CD4-positive, alpha-beta memory T cell (primary cell): ENCODE results near the gene SPATA12. TPM values are rescaled to one million over a fixed set of nuclear protein-coding genes. Genes with fewer than 3 reads are reported as not detected.

Experiments
- CTCF ChIA-PET: fragments of 350-600 bp; sonication (Branson Sonifier 250); formaldehyde crosslinking; loops from one replicate; lab custom pipeline; 2021; ENCODE audit warnings: inconsistent platforms; ENCODE audit not compliant: partially characterized antibody; lab: Charles Lee
- POLR2A ChIA-PET: fragments of 350-600 bp; sonication (Branson Sonifier 250); formaldehyde crosslinking; loops from one replicate; lab custom pipeline; 2021; ENCODE audit not compliant: partially characterized antibody; lab: Charles Lee
- DNase-seq, 5 donors: peaks; one replicate each; pipeline versions ENCODE4 v3.0.0 to v3.0.0-alpha.2; 2020 to 2022; ENCODE audit warnings: mixed read lengths in 1 of 5
- H3K27ac ChIP-seq: one replicate; pipeline ENCODE4 v1.7.0; 2013; ENCODE audit warnings: low read depth, low read length
- H3K27me3 ChIP-seq: 2 replicates; pipeline ENCODE4 v1.7.0; 2013; ENCODE audit warnings: mild to moderate bottlenecking, low read length, moderate library complexity; ENCODE audit not compliant: insufficient read depth
- H3K36me3 ChIP-seq: 2 replicates; pipeline ENCODE4 v1.7.0; 2013; ENCODE audit warnings: mild to moderate bottlenecking, low read length, moderate library complexity; ENCODE audit not compliant: insufficient read depth
- H3K4me1 ChIP-seq: 2 replicates; pipeline ENCODE4 v1.7.0; 2013; ENCODE audit warnings: mild to moderate bottlenecking, low read length, moderate library complexity; ENCODE audit not compliant: insufficient read depth
- H3K4me3 ChIP-seq, 2 donors: one replicate each; pipeline ENCODE4 v1.7.0; 2013; ENCODE audit warnings: low read length in 2 of 2, mild to moderate bottlenecking in 1 of 2
- H3K9me3 ChIP-seq, 2 donors: one replicate each; pipeline ENCODE4 v1.7.0; 2013; ENCODE audit warnings: low read length in 2 of 2, control low read depth in 1 of 2; ENCODE audit not compliant: control insufficient read depth in 1 of 2
- H3K27ac Mint-ChIP-seq, 7 donors: one replicate each; pipeline ENCODE4 v1.8.0; 2020 to 2021; ENCODE audit warnings: mixed read lengths in 7 of 7, mild to moderate bottlenecking in 6 of 7, inconsistent platforms in 3 of 7, moderate library complexity in 3 of 7
- H3K27me3 Mint-ChIP-seq, 2 donors: one replicate each; pipeline ENCODE4 v1.8.0; 2020 to 2021; ENCODE audit warnings: mixed read lengths in 2 of 2
- H3K36me3 Mint-ChIP-seq, 2 donors: one replicate each; pipeline ENCODE4 v1.8.0; 2020 to 2021; ENCODE audit warnings: mixed read lengths in 2 of 2, inconsistent platforms in 1 of 2, mild to moderate bottlenecking in 1 of 2
- H3K4me1 Mint-ChIP-seq, 4 donors: one replicate each; pipeline ENCODE4 v1.8.0; 2020 to 2021; ENCODE audit warnings: mixed read lengths in 4 of 4, mild to moderate bottlenecking in 1 of 4
- H3K4me3 Mint-ChIP-seq, 8 donors: one replicate each; pipeline ENCODE4 v1.8.0; 2020 to 2021; ENCODE audit warnings: mixed read lengths in 8 of 8, mild to moderate bottlenecking in 7 of 8, moderate library complexity in 6 of 8, inconsistent platforms in 3 of 8
- H3K9me3 Mint-ChIP-seq, 8 donors: one replicate each; pipeline ENCODE4 v1.8.0; 2020 to 2021; ENCODE audit warnings: mixed read lengths in 8 of 8, mild to moderate bottlenecking in 5 of 8, inconsistent platforms in 3 of 8, moderate library complexity in 1 of 8
- intact Hi-C: fragments of 100-400 bp; cut with micrococcal nuclease; formaldehyde crosslinking; loops from one replicate; pipeline ENCODE4 v1.15.1; 2023
- polyA plus RNA-seq, 2 donors: library from polyadenylated mRNA; unstranded; fragments of 300-500 nt; fragmentation: Illumina TruSeq; gene quantifications; one replicate each; pipeline ENCODE4 v1.2.3, GENCODE V29; 2021
- total RNA-seq, 2 experiments: library from RNA; stranded (reverse); gene quantifications; one replicate each; pipeline ENCODE4 v1.2.3, GENCODE V29; 2021

The SPATA12 gene
- total and polyA plus RNA-seq, 4 experiments from 2014 or later: not detected

DNA sequence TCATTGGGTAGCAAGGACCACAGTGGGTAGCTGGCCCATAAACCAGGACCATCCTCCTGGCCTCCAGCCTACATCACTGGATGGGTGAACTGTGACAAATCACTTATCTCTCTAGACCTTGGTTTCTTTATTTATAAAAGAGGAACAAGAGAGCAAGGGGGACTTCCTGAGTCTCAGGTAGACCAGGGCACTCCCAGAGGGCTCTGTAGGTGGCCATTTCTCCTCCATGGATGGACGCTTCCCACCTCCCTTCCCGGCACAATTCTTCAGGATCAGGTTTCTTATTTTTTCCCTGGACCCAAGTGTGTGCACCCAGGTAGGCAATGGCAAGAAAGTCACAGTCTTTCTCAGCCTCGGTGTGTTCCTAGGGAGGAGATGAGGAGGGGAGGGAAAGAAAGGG lies 41.4 kb upstream of the SPATA12 start:
- H3K9me3 Mint-ChIP-seq: no peaks in the 10 kb centered on the region
- Histone ChIP-seq H3K36me3 (no peaks in the 10 kb centered on the region), H3K4me1 (no peaks in the 10 kb centered on the region), H3K27ac (no peak overlapping the region), H3K9me3 (no peaks in the 10 kb centered on the region), H3K27me3 (no peaks in the 10 kb centered on the region), H3K4me3 (no peak overlapping the region)
- DNase-seq: no peak
- H3K4me1 Mint-ChIP-seq: peaks cover 0 to 1% (median 0%) of the 10 kb centered on the region in 4 donors
- no peak overlapping the region for H3K4me3 Mint-ChIP-seq
- H3K36me3 Mint-ChIP-seq: no peaks in the 10 kb centered on the region
- ChIA-PET POLR2A (no interaction called here), CTCF (no interaction called here)
- no peak overlapping the region for H3K27ac Mint-ChIP-seq
- intact Hi-C loops: no loop called here
- peaks cover 11 to 15% of the 10 kb centered on the region in 2 donors for H3K27me3 Mint-ChIP-seq

DNA sequence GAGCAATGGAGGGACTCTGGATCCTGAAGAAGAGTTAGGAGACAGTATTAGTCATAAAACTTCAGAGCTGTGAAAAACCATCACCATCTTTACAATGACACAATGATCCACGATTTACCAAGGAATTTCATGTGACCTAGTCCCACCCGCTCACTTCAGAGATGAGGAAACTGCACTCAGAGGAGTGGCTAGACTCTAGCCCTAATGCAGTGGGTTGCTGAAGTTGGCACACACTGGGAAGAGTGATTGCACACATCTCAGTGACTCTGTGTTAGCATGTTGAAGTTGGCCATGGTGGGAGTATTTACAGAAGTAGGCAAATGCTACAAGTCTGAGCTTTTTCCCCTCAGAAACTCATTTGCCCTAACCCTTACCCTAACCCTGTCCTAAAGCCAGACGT lies 35.2 kb upstream of the SPATA12 start:
- Mint-ChIP-seq H3K27ac (no peak overlapping the region), H3K36me3 (no peaks in the 10 kb centered on the region), H3K4me1 (no peaks in the 10 kb centered on the region), H3K4me3 (no peak overlapping the region), H3K9me3 (no peaks in the 10 kb centered on the region), H3K27me3 (peaks cover 7 to 9% of the 10 kb centered on the region in 2 donors)
- no peak overlapping the region for H3K4me3 ChIP-seq
- H3K36me3 ChIP-seq: no peaks in the 10 kb centered on the region
- CTCF ChIA-PET: no interaction called here
- H3K4me1 ChIP-seq: no peaks in the 10 kb centered on the region
- POLR2A ChIA-PET: interaction anchor here (0.6 kb wide), 1 partner anchor 646 kb away, joined by 4 read pairs; no protein-coding TSS in a partner anchor
- intact Hi-C loops: no loop called here
- H3K9me3 ChIP-seq: no peaks in the 10 kb centered on the region
- no peak overlapping the region for H3K27ac ChIP-seq
- H3K27me3 ChIP-seq: no peaks in the 10 kb centered on the region
- no peak for DNase-seq

DNA sequence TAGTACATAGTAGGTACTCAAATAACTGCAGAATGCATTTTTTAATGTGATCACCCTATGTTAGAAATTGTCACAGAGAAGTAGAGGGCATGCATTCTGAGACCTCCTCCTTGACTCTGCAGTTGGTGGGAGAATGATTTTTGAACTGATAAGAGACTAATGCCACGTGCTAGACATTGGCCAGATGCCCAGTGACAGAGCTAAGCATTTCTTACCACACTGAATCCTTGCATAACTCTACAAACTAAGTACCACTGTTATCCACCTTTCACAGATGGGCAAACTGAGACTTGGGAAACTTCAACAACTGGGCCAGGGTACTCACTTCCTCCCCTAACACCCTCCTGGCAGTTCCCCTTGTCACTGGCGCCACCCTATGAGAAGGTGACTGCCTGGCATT lies 33.5 kb upstream of the SPATA12 start:
- no peaks in the 10 kb centered on the region for H3K9me3 ChIP-seq
- peaks cover 8 to 9% of the 10 kb centered on the region in 2 donors for H3K27me3 Mint-ChIP-seq
- no peak overlapping the region for H3K27ac ChIP-seq
- H3K4me3 Mint-ChIP-seq: no peak overlapping the region
- no peaks in the 10 kb centered on the region for H3K9me3 Mint-ChIP-seq
- H3K27ac Mint-ChIP-seq: no peak overlapping the region
- H3K4me3 ChIP-seq: no peak overlapping the region
- no peaks in the 10 kb centered on the region for H3K27me3 ChIP-seq
- no peaks in the 10 kb centered on the region for H3K36me3 ChIP-seq
- H3K4me1 ChIP-seq: no peaks in the 10 kb centered on the region
- H3K36me3 Mint-ChIP-seq: no peaks in the 10 kb centered on the region
- intact Hi-C loops: no loop called here
- POLR2A ChIA-PET: no interaction called here
- CTCF ChIA-PET: no interaction called here
- DNase-seq: no peak
- no peaks in the 10 kb centered on the region for H3K4me1 Mint-ChIP-seq

DNA sequence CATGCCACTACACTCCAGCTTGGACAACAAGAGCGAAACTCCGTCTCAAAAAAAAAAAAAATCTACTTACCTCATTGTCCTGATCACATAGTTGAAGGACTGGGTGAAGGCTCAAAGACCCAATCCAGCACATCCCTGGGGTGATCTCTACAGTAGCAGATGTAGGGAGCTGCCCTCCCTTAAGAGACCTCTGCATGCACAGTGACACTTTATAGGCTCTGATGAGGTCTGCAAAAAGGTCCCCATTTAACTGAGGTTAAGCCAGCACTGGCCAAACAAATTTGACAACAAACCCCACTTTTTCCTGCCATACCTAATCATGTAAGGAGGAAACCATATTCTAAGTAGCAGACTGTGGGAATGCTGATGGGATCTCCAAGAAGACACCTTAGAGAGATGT lies 31.1 kb upstream of the SPATA12 start:
- Histone ChIP-seq H3K36me3 (no peaks in the 10 kb centered on the region), H3K4me1 (no peaks in the 10 kb centered on the region), H3K27ac (no peak overlapping the region), H3K4me3 (no peak overlapping the region), H3K27me3 (no peaks in the 10 kb centered on the region), H3K9me3 (no peaks in the 10 kb centered on the region)
- H3K36me3 Mint-ChIP-seq: no peaks in the 10 kb centered on the region
- H3K4me3 Mint-ChIP-seq: no peak overlapping the region
- peaks cover 1 to 6% of the 10 kb centered on the region in 2 donors for H3K27me3 Mint-ChIP-seq
- H3K9me3 Mint-ChIP-seq: no peaks in the 10 kb centered on the region
- H3K27ac Mint-ChIP-seq: no peak overlapping the region
- H3K4me1 Mint-ChIP-seq: no peaks in the 10 kb centered on the region
- intact Hi-C loops: no loop called here
- CTCF ChIA-PET: no interaction called here
- no peak for DNase-seq
- POLR2A ChIA-PET: no interaction called here

DNA sequence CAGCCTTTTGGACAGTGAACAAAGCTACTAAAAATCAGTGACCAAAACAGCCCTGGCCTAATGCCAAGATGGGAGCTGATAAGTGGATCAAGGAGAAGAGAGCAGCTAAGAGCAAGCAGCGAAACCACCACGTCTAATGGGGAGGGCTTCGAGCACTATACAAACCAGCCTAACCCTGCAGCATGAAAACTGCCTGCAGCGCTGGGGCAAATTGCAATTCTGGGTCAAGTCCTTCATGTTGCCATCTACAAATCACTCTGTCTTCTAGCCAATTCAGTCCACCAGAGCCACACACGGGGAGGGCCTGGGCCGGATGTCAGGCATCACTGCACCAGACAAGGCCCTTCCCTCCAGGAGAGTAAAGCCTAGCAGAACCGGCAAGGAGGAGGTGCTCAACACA lies 30.5 kb upstream of the SPATA12 start:
- Histone ChIP-seq H3K4me1 (no peaks in the 10 kb centered on the region), H3K9me3 (no peaks in the 10 kb centered on the region), H3K27ac (no peak overlapping the region), H3K4me3 (no peak overlapping the region), H3K36me3 (no peaks in the 10 kb centered on the region), H3K27me3 (no peaks in the 10 kb centered on the region)
- Mint-ChIP-seq H3K27ac (no peak overlapping the region), H3K4me1 (no peaks in the 10 kb centered on the region), H3K36me3 (no peaks in the 10 kb centered on the region), H3K4me3 (no peak overlapping the region), H3K27me3 (peaks cover 1 to 6% of the 10 kb centered on the region in 2 donors), H3K9me3 (no peaks in the 10 kb centered on the region)
- CTCF ChIA-PET: no interaction called here
- no peak for DNase-seq
- POLR2A ChIA-PET: no interaction called here
- intact Hi-C loops: no loop called here

DNA sequence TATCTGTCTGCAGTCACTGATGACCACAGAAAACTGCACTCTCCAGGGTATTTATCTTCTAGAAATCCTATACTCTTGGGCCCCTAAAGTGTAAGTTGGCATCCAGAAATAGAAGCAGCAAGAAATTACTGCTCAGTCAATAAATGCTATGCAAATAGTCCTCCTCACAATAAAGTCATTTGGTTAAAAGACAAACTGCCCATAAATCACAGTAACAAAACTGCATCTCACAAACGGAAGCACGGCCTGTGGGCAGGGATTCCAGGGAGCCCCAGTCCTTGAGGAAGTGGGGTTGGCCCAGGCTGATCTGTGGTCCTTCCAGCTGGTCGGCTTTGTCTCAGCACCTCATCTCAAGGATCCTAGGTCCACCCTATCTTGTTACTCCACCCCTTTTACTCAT lies 29.7 kb upstream of the SPATA12 start:
- intact Hi-C loops: no loop called here
- Mint-ChIP-seq H3K27ac (no peak overlapping the region), H3K27me3 (peaks cover 1 to 3% of the 10 kb centered on the region in 2 donors), H3K36me3 (no peaks in the 10 kb centered on the region), H3K4me3 (no peak overlapping the region), H3K9me3 (no peaks in the 10 kb centered on the region), H3K4me1 (no peaks in the 10 kb centered on the region)
- no peaks in the 10 kb centered on the region for H3K9me3 ChIP-seq
- ChIA-PET CTCF (no interaction called here), POLR2A (no interaction called here)
- no peaks in the 10 kb centered on the region for H3K36me3 ChIP-seq
- H3K4me3 ChIP-seq: no peak overlapping the region
- no peaks in the 10 kb centered on the region for H3K4me1 ChIP-seq
- no peaks in the 10 kb centered on the region for H3K27me3 ChIP-seq
- no peak for DNase-seq
- H3K27ac ChIP-seq: no peak overlapping the region

DNA sequence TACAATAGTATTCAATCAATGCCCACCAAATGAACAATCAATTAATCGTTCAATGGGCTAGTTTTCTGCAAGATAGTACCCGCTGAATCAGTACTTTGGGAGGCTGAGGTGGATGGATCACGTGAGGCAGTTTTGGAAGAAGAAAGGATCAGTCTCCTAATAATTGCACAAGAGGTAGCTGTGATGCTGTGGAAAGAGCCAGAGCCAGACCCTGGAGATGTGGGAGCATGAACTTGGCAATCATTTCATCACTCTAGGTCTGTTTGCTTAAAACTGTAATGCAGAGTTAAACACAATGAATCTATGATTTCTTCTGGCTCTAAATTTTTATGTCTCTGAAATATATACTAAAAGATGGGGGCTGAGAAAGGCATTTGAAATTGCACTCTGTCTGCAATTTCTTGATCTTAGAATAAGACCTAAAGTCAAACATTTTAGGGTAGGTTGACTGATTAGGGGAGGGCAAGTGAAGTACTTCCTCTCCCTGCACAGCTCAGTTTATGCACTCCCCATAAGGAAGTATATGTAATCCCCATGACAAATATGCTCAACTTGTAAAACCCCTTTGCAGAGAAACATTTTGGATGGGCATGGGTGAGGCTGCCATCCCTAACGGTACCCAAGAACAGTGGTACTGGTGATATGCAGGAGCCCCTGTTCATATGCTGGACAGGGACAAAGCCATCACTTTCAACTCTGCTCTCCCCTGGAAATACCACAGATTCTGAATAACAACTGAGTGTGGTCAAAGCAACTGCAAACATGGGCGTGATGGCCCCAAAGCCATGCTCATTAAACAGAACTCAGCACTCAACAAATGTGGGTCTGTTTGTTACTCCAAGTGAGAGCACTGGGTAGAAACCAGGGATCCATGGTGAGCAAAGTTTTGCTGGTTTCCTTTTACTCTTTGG lies 28.6 kb upstream of the SPATA12 start:
- DNase-seq: no peak
- Mint-ChIP-seq H3K27me3 (peaks cover 1 to 3% of the 10 kb centered on the region in 2 donors), H3K4me3 (no peak overlapping the region), H3K9me3 (no peaks in the 10 kb centered on the region), H3K27ac (no peak overlapping the region), H3K4me1 (no peaks in the 10 kb centered on the region), H3K36me3 (no peaks in the 10 kb centered on the region)
- H3K9me3 ChIP-seq: no peaks in the 10 kb centered on the region
- no peak overlapping the region for H3K4me3 ChIP-seq
- intact Hi-C loops: no loop called here
- CTCF ChIA-PET: no interaction called here
- no peaks in the 10 kb centered on the region for H3K27me3 ChIP-seq
- no peak overlapping the region for H3K27ac ChIP-seq
- H3K36me3 ChIP-seq: no peaks in the 10 kb centered on the region
- POLR2A ChIA-PET: no interaction called here
- no peaks in the 10 kb centered on the region for H3K4me1 ChIP-seq
